ENCODE measurements around the gene EIF5AL1.

The EIF5AL1 gene

DNA sequence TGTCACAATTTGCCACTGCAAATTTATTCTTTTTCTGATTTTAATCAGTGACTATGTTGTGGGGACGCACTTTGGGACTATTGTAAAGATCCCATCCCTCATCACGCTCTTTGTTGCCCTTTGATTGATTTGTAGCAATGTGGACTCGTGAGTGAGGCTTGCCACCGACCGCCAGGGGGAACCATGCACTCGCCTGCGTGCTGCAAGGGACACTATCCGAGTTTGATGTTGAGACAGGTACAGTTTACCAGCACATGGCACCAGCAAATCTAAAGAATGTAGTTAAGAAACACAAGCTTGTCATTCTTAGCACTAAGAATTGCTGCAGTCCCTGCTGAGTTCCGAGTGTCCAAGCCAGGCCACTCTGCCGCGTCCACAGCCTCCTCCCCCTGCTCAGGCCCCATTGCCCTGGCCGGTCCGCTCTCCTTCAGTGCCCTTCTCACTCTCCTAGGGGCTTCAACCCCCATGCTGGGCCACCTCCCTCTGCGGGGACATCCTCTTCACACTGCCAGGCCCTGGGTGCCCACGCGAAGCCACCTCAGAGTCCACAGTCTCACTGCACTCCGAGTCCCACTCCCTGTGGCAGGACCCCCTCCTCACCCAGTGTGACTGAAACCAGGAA, 49.9 kb downstream of the EIF5AL1 start:
- DNase-seq, result peak; percentile 68

DNA sequence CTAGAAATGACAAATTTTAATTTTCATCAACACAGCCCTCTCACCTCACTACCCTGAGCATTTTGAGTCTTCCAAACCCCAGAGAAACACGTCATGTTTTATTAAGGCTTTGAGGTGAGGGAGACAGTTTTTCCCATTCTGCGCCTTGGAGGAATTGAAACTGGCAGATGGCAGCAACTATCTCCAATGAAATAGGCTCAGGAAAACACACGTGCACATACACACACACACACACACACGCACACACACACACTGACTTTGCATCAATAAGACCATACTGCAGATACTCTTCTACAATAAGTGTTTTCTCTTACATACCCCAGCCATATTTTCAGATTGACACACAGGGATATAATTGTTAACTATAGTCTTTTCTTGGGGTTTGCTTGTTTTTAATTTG, 51.1 kb downstream of the EIF5AL1 start:
- no peak for DNase-seq

Data from activated naive CD4-positive, alpha-beta T cell treated with Interleukin-2 at 50 U/mL for 16 hours (primary cell).